GM19328 (cell line): ENCODE measurements around the gene MS4A2.
"Not testable (repeated sequence)": the region's sequence is repeated elsewhere in the genome, so short reads cannot be mapped to it uniquely, and the experiment has no call there.

ENCODE experiments used
- ATAC-seq: cut with Tn5 transposase; IDR thresholded peaks from one replicate; pipeline ENCODE4 v1.9.1; 2021; ENCODE audit warnings: mild to moderate bottlenecking, moderate library complexity; ENCODE audit not compliant: unreplicated experiment

The MS4A2 gene

GRCh38 chr11:60088364-60088763 is at the start of gene MS4A2:
MS4A2 (plus strand) TSS chr11:60088664; CDS start chr11:60088766, 102 bp downstream.
- no peak for ATAC-seq

- no peak for ATAC-seq
Measured at GRCh38 chr11:60040109-60040508, 48.4 kb upstream of the MS4A2 start, which contains the start of gene OOSP2. OOSP2 (plus strand) TSS chr11:60040409; CDS start chr11:60040460, 51 bp downstream.

GRCh38 chr11:60050422-60050821 is 38.0 kb upstream of the MS4A2 start:
- not testable (repeated sequence) for ATAC-seq

- not testable (repeated sequence) for ATAC-seq
Measured at GRCh38 chr11:60050839-60051238, 37.6 kb upstream of the MS4A2 start.

- ATAC-seq, result no peak
Measured at GRCh38 chr11:60056349-60056969, 32.0 kb upstream of the MS4A2 start, which contains the start of gene MS4A3. MS4A3 (plus strand) TSS chr11:60056665; CDS start chr11:60061161, 4,496 bp downstream.

GRCh38 chr11:60059052-60059451 is 29.4 kb upstream of the MS4A2 start:
- ATAC-seq, result no peak

GRCh38 chr11:60059521-60060240 is 28.8 kb upstream of the MS4A2 start:
- ATAC-seq, result no peak

- ATAC-seq, result no peak
Measured at GRCh38 chr11:60064111-60064510, 24.4 kb upstream of the MS4A2 start.

- no peak for ATAC-seq
Measured at GRCh38 chr11:60065801-60066200, 22.7 kb upstream of the MS4A2 start.

- no peak for ATAC-seq
Measured at GRCh38 chr11:60069450-60069849, 19.0 kb upstream of the MS4A2 start.

- ATAC-seq, result not testable (repeated sequence)
Measured at GRCh38 chr11:60071644-60072043, 16.8 kb upstream of the MS4A2 start.

GRCh38 chr11:60077216-60077817 is 11.1 kb upstream of the MS4A2 start:
- no peak for ATAC-seq

- ATAC-seq, result no peak
Measured at GRCh38 chr11:60077981-60078380, 10.5 kb upstream of the MS4A2 start.

- ATAC-seq, result no peak
Measured at GRCh38 chr11:60078745-60079144, 9.7 kb upstream of the MS4A2 start.

- no peak for ATAC-seq
Measured at GRCh38 chr11:60080535-60080934, 7.9 kb upstream of the MS4A2 start.

- ATAC-seq, result no peak
Measured at GRCh38 chr11:60084631-60085273, 3.7 kb upstream of the MS4A2 start.

GRCh38 chr11:60085909-60086308 is 2.6 kb upstream of the MS4A2 start:
- ATAC-seq, result no peak

- no peak for ATAC-seq
Measured at GRCh38 chr11:60087239-60087638, 1.2 kb upstream of the MS4A2 start.

GRCh38 chr11:60095477-60096120 is 7.1 kb downstream of the MS4A2 start:
- ATAC-seq, result no peak

GRCh38 chr11:60097189-60097588 is 8.7 kb downstream of the MS4A2 start:
- ATAC-seq, result no peak

GRCh38 chr11:60098508-60098907 is 10.0 kb downstream of the MS4A2 start:
- no peak for ATAC-seq
